ENCODE measurements around the gene ROM1. TPM values are rescaled to one million over a fixed set of nuclear protein-coding genes. Genes with fewer than 3 reads are reported as not detected.
"Not testable (repeated sequence)": the region's sequence is repeated elsewhere in the genome, so short reads cannot be mapped to it uniquely, and the experiment has no call there.

Gene ROM1, protein sequence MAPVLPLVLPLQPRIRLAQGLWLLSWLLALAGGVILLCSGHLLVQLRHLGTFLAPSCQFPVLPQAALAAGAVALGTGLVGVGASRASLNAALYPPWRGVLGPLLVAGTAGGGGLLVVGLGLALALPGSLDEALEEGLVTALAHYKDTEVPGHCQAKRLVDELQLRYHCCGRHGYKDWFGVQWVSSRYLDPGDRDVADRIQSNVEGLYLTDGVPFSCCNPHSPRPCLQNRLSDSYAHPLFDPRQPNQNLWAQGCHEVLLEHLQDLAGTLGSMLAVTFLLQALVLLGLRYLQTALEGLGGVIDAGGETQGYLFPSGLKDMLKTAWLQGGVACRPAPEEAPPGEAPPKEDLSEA
- 1 to 10 TPM; 3.0 to 3.5 (median 3.4) TPM for polyA plus RNA-seq (ENCODE audit: insufficient read length in 4 of 4)

- DNase-seq (ENCODE audit: low read depth in 4 of 4, low spot score in 3 of 4) = no peak
These were observed at the start of gene ROM1, which contains the start of gene EML3 for GRCh38 chr11:62612366-62613290. TSS of gene ROM1 (plus strand) at chr11:62613257. CDS start at chr11:62613282, 25 bp downstream. TSS of gene EML3 (minus strand) at chr11:62612775. CDS start at chr11:62612457, 318 bp downstream.

GRCh38 chr11:62565100-62565802 lies 47.8 kb upstream of the ROM1 start:
- DNase-seq (ENCODE audit: low read depth in 4 of 4, low spot score in 3 of 4) = no peak

DNA sequence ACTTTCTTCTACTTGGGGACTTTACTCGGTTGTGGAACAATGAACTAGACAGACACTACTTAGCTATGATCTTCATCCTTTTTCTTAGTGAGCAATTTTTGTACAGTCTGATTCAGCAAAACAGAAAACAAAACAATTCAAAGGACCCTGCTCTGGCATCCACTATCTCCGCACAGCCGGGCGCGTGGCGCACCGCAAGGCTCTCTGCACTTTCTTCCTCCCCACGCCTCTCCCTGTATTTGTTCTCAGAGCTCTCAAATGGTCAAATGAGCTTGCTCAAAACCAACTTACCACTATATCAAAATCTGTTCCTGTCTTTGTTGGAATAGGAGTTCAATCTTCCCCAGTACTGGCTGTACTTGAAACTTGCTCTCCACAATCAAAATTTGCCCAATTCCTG lies 46.8 kb upstream of the ROM1 start:
- DNase-seq (ENCODE audit: low read depth in 4 of 4, low spot score in 3 of 4) = no peak

DNA sequence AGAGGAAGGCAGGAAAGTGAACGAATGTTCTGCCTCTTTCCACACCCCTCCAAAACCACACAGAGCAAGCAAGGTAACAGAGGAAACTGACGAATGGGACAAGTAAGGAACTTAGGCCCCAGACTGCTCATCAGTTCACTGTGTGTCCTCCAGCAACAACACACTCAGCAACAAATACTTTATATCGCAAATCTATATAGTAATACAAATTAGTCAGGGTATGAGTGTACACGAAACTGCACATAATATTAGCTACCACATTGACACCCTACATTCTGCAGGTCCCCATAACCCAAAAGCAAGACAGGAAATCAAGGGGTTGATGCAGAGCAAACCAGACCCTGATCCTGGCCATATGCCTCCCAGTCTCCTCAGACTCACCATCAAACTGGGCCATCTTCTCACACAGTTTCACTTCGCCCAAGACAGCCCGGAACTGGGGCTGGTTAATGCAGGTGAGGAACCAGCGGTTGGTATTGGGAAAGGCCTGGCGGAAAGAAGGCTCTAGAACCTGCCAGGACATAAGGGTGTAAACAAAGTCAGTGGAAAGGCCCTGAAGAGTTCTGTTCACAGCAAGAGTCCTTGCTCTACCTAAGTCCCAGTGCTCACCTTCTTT lies 45.9 kb upstream of the ROM1 start:
- no peak for DNase-seq (ENCODE audit: low read depth in 4 of 4, low spot score in 3 of 4)

- DNase-seq (ENCODE audit: low read depth in 4 of 4, low spot score in 3 of 4) = no peak
These were observed 43.4 kb upstream of the ROM1 start for GRCh38 chr11:62569611-62570010.

DNA sequence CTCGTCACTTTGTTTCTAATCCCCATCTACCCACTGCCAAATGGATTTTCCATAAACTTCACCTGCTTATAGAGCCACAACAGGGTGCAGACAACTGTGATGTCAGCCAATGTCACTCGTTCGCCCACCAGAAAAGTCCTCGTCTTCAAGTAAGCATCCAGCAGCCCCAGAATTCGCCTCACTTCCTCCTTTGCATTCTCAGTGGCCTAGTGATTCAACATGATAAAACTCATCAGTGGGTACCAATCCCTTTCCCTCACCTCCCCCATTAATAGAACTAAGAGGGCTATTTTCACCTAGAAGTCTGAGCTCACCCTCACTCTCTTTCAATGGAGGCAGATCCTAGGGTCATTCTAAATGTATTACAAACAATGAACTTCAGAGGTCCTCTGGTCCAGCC lies 42.2 kb upstream of the ROM1 start:
- DNase-seq (ENCODE audit: low read depth in 4 of 4, low spot score in 3 of 4) = not testable (repeated sequence)

- DNase-seq (ENCODE audit: low read depth in 4 of 4, low spot score in 3 of 4) = not testable (repeated sequence)
These were observed 41.6 kb upstream of the ROM1 start for GRCh38 chr11:62571493-62571892.

DNA sequence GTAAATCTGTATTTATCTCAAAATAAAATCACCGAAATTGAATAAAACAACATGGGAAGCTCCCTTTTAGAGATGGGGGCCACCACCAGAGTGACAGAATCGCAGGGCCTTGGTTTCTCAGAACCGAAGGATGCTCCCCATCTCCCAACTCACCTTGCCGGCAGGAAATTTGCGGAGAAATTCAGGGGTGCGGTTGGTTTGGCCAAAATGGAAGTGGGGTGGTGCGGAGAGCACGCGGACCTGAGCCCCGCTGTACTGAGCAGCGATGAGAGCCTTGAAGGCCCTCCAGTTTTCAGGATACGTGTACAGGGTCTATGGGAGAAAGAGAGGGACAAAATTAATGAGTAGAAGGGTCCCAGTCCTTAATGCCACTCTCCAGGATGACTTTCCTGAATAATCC lies 40.6 kb upstream of the ROM1 start:
- DNase-seq (ENCODE audit: low read depth in 4 of 4, low spot score in 3 of 4) = no peak

- no peak for DNase-seq (ENCODE audit: low read depth in 4 of 4, low spot score in 3 of 4)
These were observed 40.0 kb upstream of the ROM1 start for GRCh38 chr11:62573006-62573591.

DNA sequence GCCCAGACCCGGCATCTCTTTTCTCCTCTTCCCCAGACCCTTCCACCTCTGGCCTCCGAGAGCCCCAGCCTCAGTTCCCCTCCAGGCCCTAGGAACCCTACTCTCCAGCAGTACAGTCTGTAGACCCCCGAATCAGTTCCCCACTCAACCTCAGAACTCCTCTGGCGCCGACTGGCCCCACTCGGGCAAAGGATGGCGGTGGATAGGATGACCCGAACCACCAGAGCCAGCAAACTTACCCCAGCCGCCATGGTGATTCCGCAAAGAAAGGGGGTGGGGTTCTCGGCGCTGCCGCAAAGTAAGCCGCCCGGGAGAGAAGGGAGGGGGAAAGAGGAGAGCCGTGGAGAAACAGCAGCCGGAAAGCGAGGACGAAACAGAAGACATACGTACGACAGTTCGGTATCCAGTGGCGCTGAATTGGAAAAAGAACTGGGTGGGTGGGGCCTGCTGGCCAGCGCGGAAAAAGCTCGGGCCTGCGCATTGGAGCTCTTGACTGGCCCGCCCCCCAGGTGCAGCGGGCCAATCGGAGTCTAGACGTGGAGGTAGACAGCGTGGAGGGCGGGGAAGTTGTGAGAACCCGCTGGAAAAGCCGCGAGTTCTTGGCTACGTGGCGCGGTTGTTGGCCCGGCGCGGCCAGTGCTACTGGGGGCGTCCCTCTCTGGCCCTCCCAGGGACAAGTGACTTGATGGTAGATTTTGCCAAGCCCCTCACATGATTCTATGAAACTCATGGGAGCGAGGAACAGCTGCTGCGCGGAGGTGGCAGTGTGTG lies 39.3 kb upstream of the ROM1 start, which contains the start of gene EEF1G:
EEF1G (minus strand) TSS at position 300 of the 771 bp plus-strand sequence; CDS start at position 251, 49 bp downstream.
- peak; percentile 95 to 100 (median 98) for DNase-seq (ENCODE audit: low read depth in 4 of 4, low spot score in 3 of 4)

- DNase-seq (ENCODE audit: low read depth in 4 of 4, low spot score in 3 of 4) = no peak
These were observed 38.5 kb upstream of the ROM1 start for GRCh38 chr11:62574363-62575071.

GRCh38 chr11:62575156-62575555 lies 37.9 kb upstream of the ROM1 start:
- DNase-seq (ENCODE audit: low read depth in 4 of 4, low spot score in 3 of 4) = no peak

GRCh38 chr11:62575837-62576236 lies 37.2 kb upstream of the ROM1 start:
- no peak for DNase-seq (ENCODE audit: low read depth in 4 of 4, low spot score in 3 of 4)

- no peak for DNase-seq (ENCODE audit: low read depth in 4 of 4, low spot score in 3 of 4)
These were observed 35.9 kb upstream of the ROM1 start for GRCh38 chr11:62577046-62577714.

DNA sequence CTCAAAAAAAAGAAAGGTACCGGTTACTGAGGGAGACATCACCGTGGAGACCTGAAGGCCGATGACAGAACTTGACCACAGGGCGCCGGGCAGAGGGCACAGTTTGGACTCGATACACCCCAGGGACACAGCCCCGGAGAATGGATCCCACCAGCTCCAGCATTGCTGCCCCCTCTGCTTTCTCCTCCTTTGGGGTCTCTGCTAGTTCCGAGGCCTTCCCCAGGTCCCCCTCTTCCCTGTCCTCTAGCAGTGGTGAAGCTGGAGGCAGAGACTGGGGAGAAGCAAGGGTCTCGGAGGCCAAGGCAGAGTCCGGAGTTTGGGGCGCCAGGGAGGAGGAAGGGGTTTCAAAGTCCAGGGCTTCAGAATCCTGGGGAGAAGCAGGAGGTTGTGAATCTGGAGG lies 34.5 kb upstream of the ROM1 start:
- DNase-seq (ENCODE audit: low read depth in 4 of 4, low spot score in 3 of 4) = no peak

- no peak for DNase-seq (ENCODE audit: low read depth in 4 of 4, low spot score in 3 of 4)
These were observed 33.8 kb upstream of the ROM1 start for GRCh38 chr11:62579252-62579651.

GRCh38 chr11:62580959-62581715 lies 31.9 kb upstream of the ROM1 start:
- no peak for DNase-seq (ENCODE audit: low read depth in 4 of 4, low spot score in 3 of 4)

Data from right renal pelvis (tissue), 4 donors.